Calu3 (cell line): ENCODE results near the gene LHX3. TPM values are rescaled to one million over a fixed set of nuclear protein-coding genes. Genes with fewer than 3 reads are reported as not detected.

Experiments
- BruUV-seq: library from RNA; stranded (reverse); fragments of 400-500 nt; replicated peaks from 2 replicates; lab custom pipeline; 2021; lab: Mats Ljungman, UMichigan
- CTCF ChIA-PET: fragments of 300-600 bp; sonication (Branson Sonifier 250); formaldehyde crosslinking; loops from one replicate; lab custom pipeline; 2022; ENCODE audit warnings: antibody characterized with exemption; lab: Charles Lee
- DNase-seq: peaks from one replicate; pipeline ENCODE4 v3.0.0; 2022
- H3K27ac Mint-ChIP-seq: one replicate; pipeline ENCODE4 v1.8.0; 2022; ENCODE audit warnings: mixed read lengths; ENCODE audit not compliant: unreplicated experiment
- H3K27me3 Mint-ChIP-seq: one replicate; pipeline ENCODE4 v1.8.0; 2022; ENCODE audit warnings: mixed read lengths; ENCODE audit not compliant: unreplicated experiment
- H3K36me3 Mint-ChIP-seq: one replicate; pipeline ENCODE4 v1.8.0; 2022; ENCODE audit warnings: mild to moderate bottlenecking, moderate library complexity, mixed read lengths; ENCODE audit not compliant: insufficient read depth, unreplicated experiment
- H3K4me1 Mint-ChIP-seq: one replicate; pipeline ENCODE4 v1.8.0; 2022; ENCODE audit warnings: mild to moderate bottlenecking, low read depth, mixed read lengths; ENCODE audit not compliant: unreplicated experiment
- H3K4me3 Mint-ChIP-seq: one replicate; pipeline ENCODE4 v1.8.0; 2022; ENCODE audit warnings: mild to moderate bottlenecking, low read depth, moderate library complexity, mixed read lengths; ENCODE audit not compliant: unreplicated experiment
- H3K9me3 Mint-ChIP-seq: one replicate; pipeline ENCODE4 v1.8.0; 2022; ENCODE audit warnings: low read depth, mixed read lengths; ENCODE audit not compliant: unreplicated experiment
- CTCF ChIP-seq: fragments of 200-600 bp; IDR thresholded peaks from one replicate; pipeline ENCODE4 v1.8.0; 2022; ENCODE audit warnings: antibody characterized with exemption; ENCODE audit not compliant: unreplicated experiment
- intact Hi-C: fragments of 100-400 bp; cut with micrococcal nuclease; formaldehyde crosslinking; loops from one replicate; pipeline ENCODE4 v1.10.0; 2022; ENCODE audit not compliant: unreplicated experiment
- total RNA-seq: library from RNA; stranded (reverse); gene quantifications from 2 replicates; pipeline ENCODE4 v1.2.3, GENCODE V29; 2022

The LHX3 gene
- total RNA-seq, 1 experiment from 2014 or later = not detected

GRCh38 chr9:136247947-136248637 is 43.2 kb upstream of the LHX3 start:
- CTCF ChIA-PET = no interaction called here
- Mint-ChIP-seq H3K27ac (no peak overlapping the region), H3K4me3 (no peak overlapping the region), H3K9me3 (no peaks in the 10 kb centered on the region), H3K36me3 (peaks cover 22% of the 10 kb centered on the region), H3K27me3 (peaks cover 42% of the 10 kb centered on the region), H3K4me1 (peaks cover 21% of the 10 kb centered on the region)
- DNase-seq = no peak
- BruUV-seq = no TSS peak
- intact Hi-C loops = no loop called here
- no peak for TF ChIP-seq CTCF

DNA sequence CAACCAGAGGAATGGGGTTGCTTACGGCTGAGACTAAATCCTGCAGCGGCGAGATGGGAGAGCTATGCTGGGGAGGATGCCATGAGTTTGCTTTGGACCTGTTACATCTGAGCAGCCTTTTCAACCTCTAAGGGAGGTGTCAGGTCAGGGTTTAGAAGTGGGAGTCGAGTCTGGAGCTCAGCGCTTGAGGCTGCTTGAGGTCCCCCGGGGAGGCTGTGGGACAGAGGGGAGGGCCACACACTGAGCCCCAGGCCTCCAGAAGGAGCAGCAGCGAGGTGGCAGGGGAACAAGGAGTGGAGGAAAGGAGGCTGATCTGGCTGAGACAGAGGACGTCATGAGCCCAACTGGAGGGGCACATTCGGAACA is 42.6 kb upstream of the LHX3 start:
- Mint-ChIP-seq H3K36me3 (peaks cover 22% of the 10 kb centered on the region), H3K9me3 (no peaks in the 10 kb centered on the region), H3K4me3 (no peak overlapping the region), H3K27ac (no peak overlapping the region), H3K4me1 (peaks cover 23% of the 10 kb centered on the region), H3K27me3 (peaks cover 42% of the 10 kb centered on the region)
- no peak for TF ChIP-seq CTCF
- intact Hi-C loops = no loop called here
- no TSS peak for BruUV-seq
- CTCF ChIA-PET = no interaction called here
- no peak for DNase-seq

DNA sequence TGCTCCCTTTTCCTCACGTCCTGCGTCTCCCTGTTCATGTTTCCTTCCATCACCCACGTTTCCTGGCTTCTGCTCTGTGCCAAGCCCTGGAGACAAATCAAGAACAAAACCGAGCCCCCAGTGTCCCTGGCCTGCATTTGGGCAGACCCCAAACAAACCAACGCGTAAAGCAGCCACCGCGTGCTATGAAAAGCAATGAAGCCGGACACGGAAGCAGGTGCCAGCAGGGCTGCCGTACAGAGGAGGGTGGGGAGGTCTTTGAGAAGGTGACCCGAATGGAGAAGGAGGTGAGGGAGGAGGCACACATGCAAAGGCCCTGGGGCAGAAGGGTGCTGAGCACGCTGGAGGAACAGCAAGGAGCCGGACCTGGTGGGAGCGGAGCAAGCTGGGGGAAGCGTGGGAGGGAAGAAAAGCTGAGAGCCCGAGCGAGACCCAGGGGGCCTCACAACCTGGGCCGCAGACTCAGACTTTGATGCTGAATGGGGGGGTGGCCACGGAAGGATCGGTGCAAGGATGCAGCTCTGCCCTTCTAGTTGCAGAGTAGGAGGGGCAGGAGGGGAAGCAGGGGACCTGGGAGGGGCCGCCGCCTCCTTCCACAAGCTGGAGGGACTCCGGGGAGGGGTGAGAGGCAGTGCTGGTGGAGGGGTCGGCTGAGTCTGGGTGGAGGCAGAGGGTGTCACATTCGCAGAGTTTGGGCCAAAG is 42.1 kb upstream of the LHX3 start:
- no peak overlapping the region for H3K27ac Mint-ChIP-seq
- BruUV-seq = no TSS peak
- CTCF ChIA-PET = no interaction called here

More for the DNA sequence above, 42.1 kb upstream of the LHX3 start:
- no peak for TF ChIP-seq CTCF
- intact Hi-C loops = no loop called here
- no peaks in the 10 kb centered on the region for H3K9me3 Mint-ChIP-seq
- no peak for DNase-seq
- no peak overlapping the region for H3K4me3 Mint-ChIP-seq
- peaks cover 23% of the 10 kb centered on the region for H3K4me1 Mint-ChIP-seq
- H3K27me3 Mint-ChIP-seq = peaks cover 42% of the 10 kb centered on the region
- peaks cover 22% of the 10 kb centered on the region for H3K36me3 Mint-ChIP-seq
